ENCODE measurements around the gene ETF1.
A peak's percentile ranks its signal among the peaks of the same experiment; 100 is the strongest.

GRCh38 chr5:138459311-138459933 is 83.6 kb downstream of the ETF1 start:
- TF ChIP-seq YBX1 (IDR thresholded peaks at IDR 0.05): no peak
- TF ChIP-seq MAZ (CRISPR knock-in tag; conservative IDR thresholded peaks at IDR 0.05 in 1 of 2, IDR thresholded peaks at IDR 0.05 in 1 of 2): 0 out of 4 replicates have a peak, but pooled peaks of 1 of the 2 experiments have one; percentile 36
- TF ChIP-seq ARID2 (IDR thresholded peaks at IDR 0.05): no peak
- TF ChIP-seq CTCF (IDR thresholded peaks at IDR 0.05 in 2 of 3, conservative IDR thresholded peaks at IDR 0.05 in 1 of 3; ENCODE audit: insufficient read depth in 2 of 3, low read depth in 1 of 3, low read length in 3 of 3): no peak
- TF ChIP-seq JUND (IDR thresholded peaks at IDR 0.05; ENCODE audit: borderline replicate concordance, low read depth, low read length): no peak
- no peak for TF ChIP-seq JUND (tag; IDR thresholded peaks at IDR 0.05; ENCODE audit: borderline replicate concordance, low read depth, low read length)
- TF ChIP-seq ZNF253 (CRISPR knock-in tag; conservative IDR thresholded peaks at IDR 0.05): no peak
- no peak for TF ChIP-seq POLR2A (conservative IDR thresholded peaks at IDR 0.05)
- no peak for TF ChIP-seq MYC (IDR thresholded peaks at IDR 0.05; ENCODE audit: low read depth, low read length)
- no peak for TF ChIP-seq MYC (CRISPR knock-in tag; IDR thresholded peaks at IDR 0.05; ENCODE audit: borderline replicate concordance, low read depth)
